Measurements from ENCODE around the gene KCNE2. TPM values are rescaled to one million over a fixed set of nuclear protein-coding genes. Genes with fewer than 3 reads are reported as not detected.

Gene KCNE2
- total and polyA plus RNA-seq, 2 experiments from 2014 or later: 0.28 to 0.55 TPM

- TF ChIP-seq JUNB (IDR thresholded peaks at IDR 0.05; ENCODE audit: unreplicated experiment) (no peak), CTCF (conservative IDR thresholded peaks at IDR 0.05; ENCODE audit: low read depth in 2 of 2) (no peak), REST (IDR thresholded peaks at IDR 0.05; ENCODE audit: unreplicated experiment) (no peak)
Observed at GRCh38 chr21:34344584-34344983, 19.2 kb upstream of the KCNE2 start (continued).

GRCh38 chr21:34345091-34345871 is 18.5 kb upstream of the KCNE2 start:
- H3K36me3 Mint-ChIP-seq (ENCODE audit: low read depth): no peaks in the 10 kb centered on the region

More at GRCh38 chr21:34345091-34345871, 18.5 kb upstream of the KCNE2 start:
- no peaks in the 10 kb centered on the region for H3K36me3 ChIP-seq (ENCODE audit: insufficient read depth)
- no peak overlapping the region for H3K27ac ChIP-seq (ENCODE audit: low read depth)
- no peaks in the 10 kb centered on the region for H3K4me1 ChIP-seq (ENCODE audit: insufficient read depth)
- no peak overlapping the region for H3K4me3 ChIP-seq
- H3K9me2 ChIP-seq (ENCODE audit: insufficient read depth): no peaks in the 10 kb centered on the region
- Mint-ChIP-seq H3K27me3 (ENCODE audit: insufficient read depth, low read depth, poor library complexity) (peaks cover 7% of the 10 kb centered on the region), H3K4me3 (no peak overlapping the region), H3K27ac (no peak overlapping the region), H3K9me3 (no peaks in the 10 kb centered on the region), H3K4me1 (no peaks in the 10 kb centered on the region; the same call in 2 of the 3 replicates)
- no peaks in the 10 kb centered on the region for H3K79me2 ChIP-seq (replicated peaks; ENCODE audit: insufficient read depth)
- no peak overlapping the region for H2AFZ ChIP-seq
- TF ChIP-seq, protein P1, sequence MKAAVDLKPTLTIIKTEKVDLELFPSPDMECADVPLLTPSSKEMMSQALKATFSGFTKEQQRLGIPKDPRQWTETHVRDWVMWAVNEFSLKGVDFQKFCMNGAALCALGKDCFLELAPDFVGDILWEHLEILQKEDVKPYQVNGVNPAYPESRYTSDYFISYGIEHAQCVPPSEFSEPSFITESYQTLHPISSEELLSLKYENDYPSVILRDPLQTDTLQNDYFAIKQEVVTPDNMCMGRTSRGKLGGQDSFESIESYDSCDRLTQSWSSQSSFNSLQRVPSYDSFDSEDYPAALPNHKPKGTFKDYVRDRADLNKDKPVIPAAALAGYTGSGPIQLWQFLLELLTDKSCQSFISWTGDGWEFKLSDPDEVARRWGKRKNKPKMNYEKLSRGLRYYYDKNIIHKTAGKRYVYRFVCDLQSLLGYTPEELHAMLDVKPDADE (IDR thresholded peaks at IDR 0.05): no peak
- TF ChIP-seq, protein P2, sequence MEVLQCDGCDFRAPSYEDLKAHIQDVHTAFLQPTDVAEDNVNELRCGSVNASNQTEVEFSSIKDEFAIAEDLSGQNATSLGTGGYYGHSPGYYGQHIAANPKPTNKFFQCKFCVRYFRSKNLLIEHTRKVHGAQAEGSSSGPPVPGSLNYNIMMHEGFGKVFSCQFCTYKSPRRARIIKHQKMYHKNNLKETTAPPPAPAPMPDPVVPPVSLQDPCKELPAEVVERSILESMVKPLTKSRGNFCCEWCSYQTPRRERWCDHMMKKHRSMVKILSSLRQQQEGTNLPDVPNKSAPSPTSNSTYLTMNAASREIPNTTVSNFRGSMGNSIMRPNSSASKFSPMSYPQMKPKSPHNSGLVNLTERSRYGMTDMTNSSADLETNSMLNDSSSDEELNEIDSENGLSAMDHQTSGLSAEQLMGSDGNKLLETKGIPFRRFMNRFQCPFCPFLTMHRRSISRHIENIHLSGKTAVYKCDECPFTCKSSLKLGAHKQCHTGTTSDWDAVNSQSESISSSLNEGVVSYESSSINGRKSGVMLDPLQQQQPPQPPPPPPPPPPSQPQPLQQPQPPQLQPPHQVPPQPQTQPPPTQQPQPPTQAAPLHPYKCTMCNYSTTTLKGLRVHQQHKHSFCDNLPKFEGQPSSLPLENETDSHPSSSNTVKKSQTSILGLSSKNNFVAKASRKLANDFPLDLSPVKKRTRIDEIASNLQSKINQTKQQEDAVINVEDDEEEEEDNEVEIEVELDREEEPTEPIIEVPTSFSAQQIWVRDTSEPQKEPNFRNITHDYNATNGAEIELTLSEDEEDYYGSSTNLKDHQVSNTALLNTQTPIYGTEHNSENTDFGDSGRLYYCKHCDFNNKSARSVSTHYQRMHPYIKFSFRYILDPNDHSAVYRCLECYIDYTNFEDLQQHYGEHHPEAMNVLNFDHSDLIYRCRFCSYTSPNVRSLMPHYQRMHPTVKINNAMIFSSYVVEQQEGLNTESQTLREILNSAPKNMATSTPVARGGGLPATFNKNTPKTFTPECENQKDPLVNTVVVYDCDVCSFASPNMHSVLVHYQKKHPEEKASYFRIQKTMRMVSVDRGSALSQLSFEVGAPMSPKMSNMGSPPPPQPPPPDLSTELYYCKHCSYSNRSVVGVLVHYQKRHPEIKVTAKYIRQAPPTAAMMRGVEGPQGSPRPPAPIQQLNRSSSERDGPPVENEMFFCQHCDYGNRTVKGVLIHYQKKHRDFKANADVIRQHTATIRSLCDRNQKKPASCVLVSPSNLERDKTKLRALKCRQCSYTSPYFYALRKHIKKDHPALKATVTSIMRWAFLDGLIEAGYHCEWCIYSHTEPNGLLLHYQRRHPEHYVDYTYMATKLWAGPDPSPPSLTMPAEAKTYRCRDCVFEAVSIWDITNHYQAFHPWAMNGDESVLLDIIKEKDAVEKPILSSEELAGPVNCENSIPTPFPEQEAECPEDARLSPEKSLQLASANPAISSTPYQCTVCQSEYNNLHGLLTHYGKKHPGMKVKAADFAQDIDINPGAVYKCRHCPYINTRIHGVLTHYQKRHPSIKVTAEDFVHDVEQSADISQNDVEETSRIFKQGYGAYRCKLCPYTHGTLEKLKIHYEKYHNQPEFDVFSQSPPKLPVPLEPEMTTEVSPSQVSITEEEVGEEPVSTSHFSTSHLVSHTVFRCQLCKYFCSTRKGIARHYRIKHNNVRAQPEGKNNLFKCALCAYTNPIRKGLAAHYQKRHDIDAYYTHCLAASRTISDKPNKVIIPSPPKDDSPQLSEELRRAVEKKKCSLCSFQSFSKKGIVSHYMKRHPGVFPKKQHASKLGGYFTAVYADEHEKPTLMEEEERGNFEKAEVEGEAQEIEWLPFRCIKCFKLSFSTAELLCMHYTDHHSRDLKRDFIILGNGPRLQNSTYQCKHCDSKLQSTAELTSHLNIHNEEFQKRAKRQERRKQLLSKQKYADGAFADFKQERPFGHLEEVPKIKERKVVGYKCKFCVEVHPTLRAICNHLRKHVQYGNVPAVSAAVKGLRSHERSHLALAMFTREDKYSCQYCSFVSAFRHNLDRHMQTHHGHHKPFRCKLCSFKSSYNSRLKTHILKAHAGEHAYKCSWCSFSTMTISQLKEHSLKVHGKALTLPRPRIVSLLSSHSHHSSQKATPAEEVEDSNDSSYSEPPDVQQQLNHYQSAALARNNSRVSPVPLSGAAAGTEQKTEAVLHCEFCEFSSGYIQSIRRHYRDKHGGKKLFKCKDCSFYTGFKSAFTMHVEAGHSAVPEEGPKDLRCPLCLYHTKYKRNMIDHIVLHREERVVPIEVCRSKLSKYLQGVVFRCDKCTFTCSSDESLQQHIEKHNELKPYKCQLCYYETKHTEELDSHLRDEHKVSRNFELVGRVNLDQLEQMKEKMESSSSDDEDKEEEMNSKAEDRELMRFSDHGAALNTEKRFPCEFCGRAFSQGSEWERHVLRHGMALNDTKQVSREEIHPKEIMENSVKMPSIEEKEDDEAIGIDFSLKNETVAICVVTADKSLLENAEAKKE (CRISPR knock-in tag; IDR thresholded peaks at IDR 0.05): no peak
- TF ChIP-seq POLR2AphosphoS5 (IDR thresholded peaks at IDR 0.05; ENCODE audit: low read depth) (no peak), JUNB (IDR thresholded peaks at IDR 0.05; ENCODE audit: unreplicated experiment) (no peak), EZH2phosphoT487 (IDR thresholded peaks at IDR 0.05; ENCODE audit: unreplicated experiment) (no peak), CTCF (conservative IDR thresholded peaks at IDR 0.05; ENCODE audit: low read depth in 2 of 2) (no peak)
- ATAC-seq (no peak), DNase-seq (ENCODE audit: low spot score) (no peak)
- H3K27me3 ChIP-seq (ENCODE audit: insufficient read depth): no peaks in the 10 kb centered on the region
- no peak overlapping the region for H3K4me2 ChIP-seq
- 0 out of 2 replicates have a peak, but pooled peaks cover 2% of the 10 kb centered on the region for H3F3A ChIP-seq (replicated peaks; ENCODE audit: low read depth)
- no peaks in the 10 kb centered on the region for H4K20me1 ChIP-seq (replicated peaks; ENCODE audit: insufficient read depth)

All from GM23338 (cell line).